ENCODE results near the gene MUC3A. TPM values are rescaled to one million over a fixed set of nuclear protein-coding genes. Genes with fewer than 3 reads are reported as not detected.
"Not testable (repeated sequence)": the region's sequence is repeated elsewhere in the genome, so short reads cannot be mapped to it uniquely, and the experiment has no call there.

Gene MUC3A
- total and polyA plus RNA-seq, 12 donors, result 0.04 to 0.91 (median 0.16) TPM; not detected in 6

GRCh38 chr7:100908512-100908911, 40.8 kb upstream of the MUC3A start:
- DNase-seq, result no peak
- Histone ChIP-seq H3K27ac (no peak overlapping the region), H3K36me3 (replicated peaks in 1 of 2) (no peaks in the 10 kb centered on the region), H3K27me3 (no peaks in the 10 kb centered on the region), H3K4me1 (replicated peaks in 1 of 2) (no peaks in the 10 kb centered on the region), H3K9me3 (replicated peaks in 1 of 3) (no peaks in the 10 kb centered on the region), H3K4me3 (no peak overlapping the region)
- TF ChIP-seq POLR2A (IDR thresholded peaks at IDR 0.05), result no peak
- TF ChIP-seq CTCF (IDR thresholded peaks at IDR 0.05), result no peak
- 90 to 98% (median 93%) methylated on average over 5 of the region's 5 CpGs for WGBS, 4 donors
- intact Hi-C loops (cut with DNase I), result no loop called here

GRCh38 chr7:100910443-100910842, 38.9 kb upstream of the MUC3A start:
- intact Hi-C loops (cut with DNase I); H3K36me3 ChIP-seq (replicated peaks in 1 of 2); H3K4me3 ChIP-seq; H3K9me3 ChIP-seq (replicated peaks in 1 of 3); H3K27me3 ChIP-seq; H3K4me1 ChIP-seq (replicated peaks in 1 of 2); H3K27ac ChIP-seq: not testable (repeated sequence)
- peak in 2 of 7 donors; percentile 12 to 18 for DNase-seq
- WGBS, 4 donors, result 73 to 87% (median 82%) methylated on average over 7 of the region's 7 CpGs

GRCh38 chr7:100911484-100911883, 37.9 kb upstream of the MUC3A start:
- Histone ChIP-seq H3K27ac (no peak overlapping the region), H3K4me3 (no peak overlapping the region), H3K4me1 (replicated peaks in 1 of 2) (no peaks in the 10 kb centered on the region), H3K36me3 (replicated peaks in 1 of 2) (no peaks in the 10 kb centered on the region), H3K27me3 (no peaks in the 10 kb centered on the region), H3K9me3 (replicated peaks in 1 of 3) (no peaks in the 10 kb centered on the region)
- no peak for DNase-seq
- no peak for TF ChIP-seq POLR2A (IDR thresholded peaks at IDR 0.05)
- TF ChIP-seq CTCF (IDR thresholded peaks at IDR 0.05), result no peak
- WGBS, 4 donors, result 71 to 97% (median 86%) methylated on average over 2 to 3 of the region's 3 CpGs
- intact Hi-C loops (cut with DNase I), result no loop called here

- H3K36me3 ChIP-seq (replicated peaks in 1 of 2), result no peaks in the 10 kb centered on the region
- 73 to 80% (median 78%) methylated on average over 14 to 15 of the region's 15 CpGs for WGBS, 4 donors
- no peak overlapping the region for H3K27ac ChIP-seq
- no peaks in the 10 kb centered on the region for H3K9me3 ChIP-seq (replicated peaks in 1 of 3)
- no peak overlapping the region for H3K4me3 ChIP-seq
- H3K27me3 ChIP-seq, result no peaks in the 10 kb centered on the region
- peak in 4 of 7 donors; percentile 21 to 41 (median 24) for DNase-seq
- TF ChIP-seq CTCF (IDR thresholded peaks at IDR 0.05), result no peak
- TF ChIP-seq POLR2A (IDR thresholded peaks at IDR 0.05), result no peak
- H3K4me1 ChIP-seq (replicated peaks in 1 of 2), result no peaks in the 10 kb centered on the region
- intact Hi-C loops (cut with DNase I), result no loop called here
Observed at GRCh38 chr7:100914208-100914878, 35.0 kb upstream of the MUC3A start.

- H3K4me3 ChIP-seq, result no peak overlapping the region
- 77 to 83% (median 81%) methylated on average over 8 of the region's 8 CpGs for WGBS, 4 donors
Observed at GRCh38 chr7:100914879-100915447, 34.4 kb upstream of the MUC3A start.

GRCh38 chr7:100919335-100919734, 30.0 kb upstream of the MUC3A start:
- H3K36me3 ChIP-seq (replicated peaks in 1 of 2); DNase-seq; intact Hi-C loops (cut with DNase I); H3K4me1 ChIP-seq (replicated peaks in 1 of 2); H3K27me3 ChIP-seq; H3K9me3 ChIP-seq (replicated peaks in 1 of 3); H3K27ac ChIP-seq; H3K4me3 ChIP-seq: not testable (repeated sequence)
- WGBS, 4 donors, result 81 to 89% (median 85%) methylated on average over 5 of the region's 5 CpGs

More at GRCh38 chr7:100914879-100915447, 34.4 kb upstream of the MUC3A start:
- Histone ChIP-seq H3K9me3 (replicated peaks in 1 of 3) (no peaks in the 10 kb centered on the region), H3K36me3 (replicated peaks in 1 of 2) (no peaks in the 10 kb centered on the region), H3K27me3 (no peaks in the 10 kb centered on the region), H3K27ac (no peak overlapping the region), H3K4me1 (replicated peaks in 1 of 2) (no peaks in the 10 kb centered on the region)
- intact Hi-C loops (cut with DNase I), result no loop called here
- TF ChIP-seq CTCF (IDR thresholded peaks at IDR 0.05) (no peak), POLR2A (IDR thresholded peaks at IDR 0.05) (no peak)
- no peak for DNase-seq

GRCh38 chr7:100919779-100920437, 29.4 kb upstream of the MUC3A start:
- 65 to 76% (median 74%) methylated on average over 8 to 9 of the region's 9 CpGs for WGBS, 4 donors
- H3K4me1 ChIP-seq (replicated peaks in 1 of 2); H3K9me3 ChIP-seq (replicated peaks in 1 of 3); intact Hi-C loops (cut with DNase I); H3K36me3 ChIP-seq (replicated peaks in 1 of 2); H3K27me3 ChIP-seq; DNase-seq; H3K27ac ChIP-seq; H3K4me3 ChIP-seq: not testable (repeated sequence)
